H1 (cell line): ENCODE data around the gene FAS. TPM values are rescaled to one million over a fixed set of nuclear protein-coding genes. Genes with fewer than 3 reads are reported as not detected.
A peak's percentile ranks its signal among the peaks of the same experiment; 100 is the strongest.

ENCODE experiments used
- CTCF ChIA-PET: fragments of 300-600 bp; sonication (Branson Sonifier 250); formaldehyde crosslinking; loops from one replicate; lab custom pipeline; 2021; ENCODE audit not compliant: partially characterized antibody; lab: Charles Lee
- POLR2A ChIA-PET: fragments of 300-600 bp; sonication (Branson Sonifier 250); formaldehyde crosslinking; loops from one replicate; lab custom pipeline; 2021; ENCODE audit warnings: inconsistent platforms; ENCODE audit not compliant: partially characterized antibody; lab: Charles Lee
- DNase-seq, 2 experiments: peaks; one replicate each; pipeline versions ENCODE4 v3.0.0 to v3.0.0-alpha.2; 2010 to 2022; ENCODE audit warnings: low spot score in 2 of 2, low read depth in 1 of 2, mixed read lengths in 1 of 2
- FAIRE-seq: peaks from 2 replicates; lab custom pipeline; 2011; peaks lifted over from hg19 to GRCh38; lab: Jason Lieb, UNC
- H2AFZ ChIP-seq: 2 replicates; pipeline ENCODE4 v1.8.1; 2012; ENCODE audit warnings: low read length, inconsistent platforms
- H2AK5ac ChIP-seq: 2 replicates; pipeline ENCODE4 v1.6.1; 2013; ENCODE audit warnings: low read depth, low read length
- H2BK120ac ChIP-seq: replicated peaks from 2 replicates; pipeline ENCODE3; 2013; ENCODE audit warnings: low read depth, low read length, inconsistent platforms
- H2BK12ac ChIP-seq: 2 replicates; pipeline ENCODE4 v1.6.1; 2013; ENCODE audit warnings: low read depth, low read length
- H2BK15ac ChIP-seq: 2 replicates; pipeline ENCODE4 v1.6.1; 2013; ENCODE audit warnings: low read length
- H2BK20ac ChIP-seq: 2 replicates; pipeline ENCODE4 v1.6.1; 2013; ENCODE audit warnings: low read length
- H2BK5ac ChIP-seq: 2 replicates; pipeline ENCODE4 v1.6.1; 2013; ENCODE audit warnings: low read depth, low read length
- H3K14ac ChIP-seq: 2 replicates; pipeline ENCODE4 v1.6.1; 2013; ENCODE audit warnings: inconsistent platforms; ENCODE audit not compliant: insufficient read length
- H3K18ac ChIP-seq: 2 replicates; pipeline ENCODE4 v1.6.1; 2013; ENCODE audit warnings: low read length; ENCODE audit errors: extremely low read depth
- H3K23ac ChIP-seq: 2 replicates; pipeline ENCODE4 v1.6.1; 2013; ENCODE audit warnings: inconsistent platforms; ENCODE audit not compliant: insufficient read length
- H3K23me2 ChIP-seq: 2 replicates; pipeline ENCODE4 v1.6.1; 2013; ENCODE audit warnings: low read depth, low read length
- H3K27ac ChIP-seq: 2 replicates; pipeline ENCODE4 v1.6.1; 2011; ENCODE audit warnings: low read depth, low read length, inconsistent platforms
- H3K27me3 ChIP-seq, 4 experiments: replicated peaks in 1 of 4; 1 replicate in 1 of 4; 2 replicates in 3 of 4; pipeline versions ENCODE4 v1.6.1 to v1.8.1; 2011 to 2013; ENCODE audit warnings: low read length in 3 of 4, mild to moderate bottlenecking in 3 of 4, inconsistent platforms in 2 of 4, mixed read lengths in 2 of 4, moderate library complexity in 1 of 4; ENCODE audit not compliant: control insufficient read depth in 3 of 4, insufficient read depth in 3 of 4; ENCODE audit errors: extremely low read depth in 1 of 4
- H3K36me3 ChIP-seq, 4 experiments: 2 replicates each; pipeline versions ENCODE4 v1.6.1 to v1.8.1; 2011 to 2013; ENCODE audit warnings: mild to moderate bottlenecking in 4 of 4, low read length in 3 of 4, moderate library complexity in 2 of 4, control low read depth in 1 of 4, inconsistent platforms in 1 of 4; ENCODE audit not compliant: insufficient read depth in 4 of 4, control insufficient read depth in 2 of 4
- H3K4ac ChIP-seq: replicated peaks from 2 replicates; pipeline ENCODE3; 2013; ENCODE audit warnings: low read length, low read depth, mixed read lengths, inconsistent platforms; ENCODE audit not compliant: insufficient read length
- H3K4me1 ChIP-seq, 4 experiments: replicated peaks in 1 of 4; 1 replicate in 1 of 4; 2 replicates in 3 of 4; pipeline versions ENCODE4 v1.6.1 to v1.8.1; 2011 to 2013; ENCODE audit warnings: low read length in 3 of 4, inconsistent platforms in 2 of 4, mixed read lengths in 1 of 4; ENCODE audit not compliant: insufficient read depth in 4 of 4, control insufficient read depth in 3 of 4
- H3K4me2 ChIP-seq, 2 experiments: 2 replicates each; pipeline versions ENCODE4 v1.6.1 to v1.8.1; 2011 to 2013; ENCODE audit warnings: low read depth in 2 of 2, low read length in 2 of 2, control low read depth in 1 of 2, inconsistent platforms in 1 of 2, mild to moderate bottlenecking in 1 of 2; ENCODE audit not compliant: insufficient read depth in 1 of 2
- H3K4me3 ChIP-seq, 4 experiments: fragments of 200-600, 300-600 bp in 1 of 4; sonication (generic), shearing (Covaris generic), sonication (Bioruptor Twin) in 1 of 4; 2 replicates each; pipeline versions ENCODE4 v1.5.1 to v1.8.1; 2011 to 2016; ENCODE audit warnings: low read length in 4 of 4, low read depth in 3 of 4, control low read depth in 2 of 4, inconsistent platforms in 2 of 4, mild to moderate bottlenecking in 2 of 4, mixed read lengths in 1 of 4, moderate library complexity in 1 of 4; ENCODE audit not compliant: insufficient read depth in 2 of 4; ENCODE audit errors: extremely low read depth in 1 of 4
- H3K56ac ChIP-seq: replicated peaks from 2 replicates; pipeline ENCODE3; 2013; ENCODE audit warnings: low read depth, mild to moderate bottlenecking, mixed read lengths, low read length, inconsistent platforms; ENCODE audit not compliant: insufficient read length
- H3K79me1 ChIP-seq: 2 replicates; pipeline ENCODE4 v1.6.1; 2013; ENCODE audit warnings: low read depth, low read length, control low read depth
- H3K79me2 ChIP-seq, 2 experiments: 2 replicates each; pipeline versions ENCODE4 v1.6.1 to v1.8.1; 2012 to 2013; ENCODE audit warnings: low read length in 2 of 2, mild to moderate bottlenecking in 2 of 2, inconsistent platforms in 1 of 2; ENCODE audit not compliant: insufficient read depth in 2 of 2, control insufficient read depth in 1 of 2
- H3K9ac ChIP-seq, 4 experiments: replicated peaks in 1 of 4; 1 replicate in 1 of 4; 2 replicates in 3 of 4; pipeline versions ENCODE4 v1.6.1 to v1.8.1; 2011 to 2013; ENCODE audit warnings: low read depth in 3 of 4, low read length in 3 of 4, control low read depth in 2 of 4, mild to moderate bottlenecking in 2 of 4, moderate library complexity in 2 of 4, inconsistent platforms in 1 of 4; ENCODE audit errors: extremely low read depth in 1 of 4
- H3K9me3 ChIP-seq, 2 experiments: 2 replicates each; pipeline versions ENCODE4 v1.6.1 to v1.8.1; 2012 to 2013; ENCODE audit warnings: mild to moderate bottlenecking in 2 of 2, moderate library complexity in 2 of 2, control low read depth in 1 of 2, inconsistent platforms in 1 of 2, low read depth in 1 of 2, low read length in 1 of 2, mixed read lengths in 1 of 2; ENCODE audit not compliant: insufficient read depth in 2 of 2
- H4K20me1 ChIP-seq, 2 experiments: replicated peaks in 1 of 2; 2 replicates each; pipeline versions ENCODE3 to v1.8.1; 2011 to 2013; ENCODE audit warnings: inconsistent platforms in 2 of 2, low read length in 2 of 2, mild to moderate bottlenecking in 1 of 2; ENCODE audit not compliant: insufficient read depth in 2 of 2, control insufficient read depth in 1 of 2
- H4K5ac ChIP-seq: 2 replicates; pipeline ENCODE4 v1.6.1; 2013; ENCODE audit warnings: low read length, low read depth, mixed read lengths, inconsistent platforms; ENCODE audit not compliant: insufficient read length
- H4K8ac ChIP-seq: 2 replicates; pipeline ENCODE4 v1.8.0; 2013; ENCODE audit warnings: mild to moderate bottlenecking, moderate library complexity, low read length, inconsistent platforms; ENCODE audit not compliant: insufficient read depth; ENCODE audit errors: extremely low read depth
- H4K91ac ChIP-seq: replicated peaks from 2 replicates; pipeline ENCODE3; 2013; ENCODE audit warnings: low read length, mixed read lengths, inconsistent platforms; ENCODE audit not compliant: insufficient read length
- ATF3 ChIP-seq: IDR thresholded peaks from 2 replicates; pipeline ENCODE4 v1.6.1; 2011; ENCODE audit warnings: low read depth, mild to moderate bottlenecking, low read length; ENCODE audit not compliant: insufficient read depth
- BCL11A ChIP-seq, 2 experiments: IDR thresholded peaks; one replicate each; pipeline ENCODE4 v1.6.1; 2011; ENCODE audit warnings: low read depth in 2 of 2, low read length in 2 of 2, mild to moderate bottlenecking in 2 of 2
- HDAC2 ChIP-seq, 2 experiments: fragments of 300-600 bp in 1 of 2; sonication (generic) in 1 of 2; IDR thresholded peaks; 2 replicates each; pipeline ENCODE4 v1.6.1; 2011 to 2012; ENCODE audit warnings: low read depth in 2 of 2, low read length in 2 of 2, mild to moderate bottlenecking in 2 of 2, moderate library complexity in 2 of 2, borderline replicate concordance in 1 of 2, inconsistent platforms in 1 of 2
- JUND ChIP-seq: IDR thresholded peaks from 2 replicates; pipeline ENCODE4 v1.6.1; 2011; ENCODE audit warnings: mild to moderate bottlenecking, improper control_type of control experiment, low read length
- KDM4A ChIP-seq: IDR thresholded peaks from one replicate; pipeline ENCODE4 v1.7.1; 2012; ENCODE audit warnings: low read depth, mild to moderate bottlenecking, moderate library complexity, low read length, inconsistent platforms; ENCODE audit not compliant: severe bottlenecking
- PHF8 ChIP-seq: fragments of 200-600 bp; sonication (generic); conservative IDR thresholded peaks from 2 replicates; pipeline ENCODE4 v1.7.1; 2012; ENCODE audit warnings: low read depth, mild to moderate bottlenecking, inconsistent platforms, low read length, moderate library complexity
- RBBP5 ChIP-seq: IDR thresholded peaks from 2 replicates; pipeline ENCODE4 v1.7.1; 2012; ENCODE audit warnings: low read depth, mild to moderate bottlenecking, inconsistent platforms, low read length, moderate library complexity, borderline replicate concordance
- SIX5 ChIP-seq: IDR thresholded peaks from 2 replicates; pipeline ENCODE4 v1.6.1; 2011; ENCODE audit warnings: mild to moderate bottlenecking, low read depth, low read length
- TAF1 ChIP-seq: IDR thresholded peaks from 2 replicates; pipeline ENCODE4 v1.6.1; 2011; ENCODE audit warnings: mild to moderate bottlenecking, low read depth, low read length
- TAF7 ChIP-seq: optimal IDR thresholded peaks from 2 replicates; pipeline ENCODE3; 2011; ENCODE audit warnings: low read depth, mild to moderate bottlenecking, inconsistent platforms, low read length, moderate library complexity, borderline replicate concordance
- WGBS, 2 experiments: shearing (Covaris generic) in 1 of 2; methylation state at CpG; one replicate each; pipeline versions ENCODE4 v1.1.6 to v1.1.7; 2013 to 2015; ENCODE audit warnings: low lambda C conversion rate in 2 of 2, mixed read lengths in 2 of 2, inconsistent platforms in 1 of 2, low coverage in 1 of 2, missing lambda C conversion rate in 1 of 2; ENCODE audit not compliant: insufficient replicate concordance in 2 of 2, insufficient coverage in 1 of 2, insufficient read length in 1 of 2; ENCODE audit errors: extremely low coverage in 1 of 2, missing lambda C conversion rate in 1 of 2; 5-methylcytosine and 5-hydroxymethylcytosine counted together
- polyA plus RNA-seq, 7 experiments: library from polyadenylated mRNA; depleted of rRNA in 3 of 7; stranded (reverse) in 5 of 7; unstranded in 2 of 7; fragments of >200 nt in 5 of 7; fragments of 200-250 nt in 2 of 7; gene quantifications; 1 replicate in 5 of 7; 2 replicates in 1 of 7; 4 replicates in 1 of 7; pipeline versions ENCODE4 v1.2.1 to v1.2.3, GENCODE V29; 2011 to 2013; ENCODE audit warnings: missing spikeins in 2 of 7, mixed read lengths in 2 of 7
- total RNA-seq: library from RNA; stranded (reverse); fragmentation: NEBNext Ultra II Directional; extraction: Animal tissue kit (Norgen Biotek cat#: 25700); gene quantifications from 2 replicates; pipeline ENCODE4 v1.2.1, GENCODE V29; 2021

Gene FAS
- total and polyA plus RNA-seq, 2 of the 8 experiments (the other 6 are each of a cell fraction or from before 2014, with no cell fraction given): 4.0 to 6.7 TPM

DNA sequence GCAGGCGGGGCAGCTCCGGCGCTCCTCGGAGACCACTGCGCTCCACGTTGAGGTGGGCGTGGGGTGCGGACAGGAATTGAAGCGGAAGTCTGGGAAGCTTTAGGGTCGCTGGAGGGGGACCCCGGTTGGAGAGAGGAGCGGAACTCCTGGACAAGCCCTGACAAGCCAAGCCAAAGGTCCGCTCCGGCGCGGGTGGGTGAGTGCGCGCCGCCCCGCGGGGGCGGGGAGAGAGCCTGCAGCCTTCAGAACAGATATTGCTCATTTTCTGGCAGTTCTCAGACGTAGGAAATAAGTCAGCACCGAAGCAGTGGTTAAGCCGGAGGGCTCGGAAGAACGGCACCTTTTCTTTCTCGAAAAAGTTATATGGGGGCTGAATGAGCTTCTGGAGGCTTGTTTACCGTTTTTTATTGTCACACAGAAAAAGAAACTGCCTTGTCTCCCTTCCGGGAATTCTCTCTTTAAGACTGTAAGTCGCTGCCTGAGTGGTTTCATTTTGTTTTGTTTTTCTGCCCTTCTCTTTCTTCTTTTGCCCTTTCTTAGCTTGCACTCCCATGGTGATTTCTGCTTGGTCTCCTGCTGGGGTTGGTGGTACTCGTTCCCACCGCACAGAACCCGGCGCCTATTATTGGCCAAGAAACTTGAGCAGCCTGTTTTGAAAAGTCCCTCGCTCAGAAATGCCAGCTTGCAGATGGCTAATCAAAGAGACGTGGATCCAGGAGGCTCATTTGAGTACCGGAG lies 732 bp downstream of the FAS start:
- peak overlapping the region; percentile 62 for H3K56ac ChIP-seq
- H3K27me3 ChIP-seq: peaks cover 0 to 13% (median 7%) of the 10 kb centered on the region in 4 experiments; a peak in 6 of 7 replicates
- H3K27ac ChIP-seq: peak overlapping the region; percentile 30; the same call in 1 of the 2 replicates
- H2BK20ac ChIP-seq: no peak overlapping the region
- peak overlapping the region; percentile 58 for H4K5ac ChIP-seq
- no peak overlapping the region for H2BK5ac ChIP-seq
- H3K23me2 ChIP-seq: peaks cover 7% of the 10 kb centered on the region; the same call in 1 of the 2 replicates
- ChIA-PET POLR2A (interaction anchor here (0.8 to 0.9 kb wide), 3 partner anchors 55 to 653 kb away, joined by 3 read pairs; no protein-coding TSS in a partner anchor), CTCF (interaction anchor here (0.7 to 6.0 kb wide), 13 partner anchors 9 to 426 kb away, joined by 3 to 103 read pairs (median 5); partner anchors contain the start of gene CH25H)
- H3K9me3 ChIP-seq: no peaks in the 10 kb centered on the region
- H3K18ac ChIP-seq: peak overlapping the region; percentile 22; the same call in 1 of the 2 replicates
- peak overlapping the region in 3 of 4 experiments; percentile 9 to 60 (median 14); a peak in 4 of 7 replicates for H3K9ac ChIP-seq
- DNase-seq: peak in 1 of 2 experiments; percentile 50
- FAIRE-seq: no peak
- H3K79me2 ChIP-seq: no peaks in the 10 kb centered on the region; a peak in 1 of 4 replicates
- peak overlapping the region; percentile 44; the same call in 1 of the 2 replicates for H2AFZ ChIP-seq
- H4K8ac ChIP-seq: no peak overlapping the region
- H4K20me1 ChIP-seq: no peaks in the 10 kb centered on the region
- no peak overlapping the region for H3K4ac ChIP-seq
- peak overlapping the region; percentile 79 to 86 for H3K4me2 ChIP-seq
- H2BK12ac ChIP-seq: no peak overlapping the region
- peak overlapping the region; percentile 68 to 88 (median 87) for H3K4me3 ChIP-seq
- H3K23ac ChIP-seq: no peak overlapping the region
- no peak overlapping the region for H3K14ac ChIP-seq
- H4K91ac ChIP-seq: peak overlapping the region; percentile 84
- no peaks in the 10 kb centered on the region for H3K36me3 ChIP-seq
- no peaks in the 10 kb centered on the region for H3K79me1 ChIP-seq
- no peak overlapping the region for H2BK120ac ChIP-seq
- no peak overlapping the region for H2AK5ac ChIP-seq
- H3K4me1 ChIP-seq: peaks cover 0 to 9% (median under 1%) of the 10 kb centered on the region in 4 experiments; a peak in 2 of 7 replicates
- 4% methylated on average over 36 of the region's 38 CpGs; no CpG with 5 or more reads in 1 of the 2 experiments for WGBS, 2 experiments
- H2BK15ac ChIP-seq: no peak overlapping the region
- peak; percentile 55 for TF ChIP-seq KDM4A
- TF ChIP-seq TAF1: 0 out of 2 replicates have a peak, but pooled peaks have one; percentile 42
- no peak for TF ChIP-seq BCL11A (IDR thresholded peaks at IDR 0.05; ENCODE audit: low read depth in 2 of 2, low read length in 2 of 2)
- TF ChIP-seq SIX5: no peak
- 0 out of 4 replicates have a peak, but pooled peaks of 1 of the 2 experiments have one; percentile 60 for TF ChIP-seq HDAC2 (IDR thresholded peaks at IDR 0.05; ENCODE audit: borderline replicate concordance in 1 of 2, low read depth in 2 of 2, low read length in 2 of 2)
- peak; percentile 64 for TF ChIP-seq TAF7
- TF ChIP-seq JUND: no peak
- TF ChIP-seq RBBP5: peak; percentile 32; the same call in 1 of the 2 replicates
- no peak for TF ChIP-seq ATF3
- no peak for TF ChIP-seq PHF8
